ENCODE measurements around the gene BOLA1. TPM values are rescaled to one million over a fixed set of nuclear protein-coding genes. Genes with fewer than 3 reads are reported as not detected.
A peak's percentile ranks its signal among the peaks of the same experiment; 100 is the strongest.
"Not testable (repeated sequence)": the region's sequence is repeated elsewhere in the genome, so short reads cannot be mapped to it uniquely, and the experiment has no call there.

BOLA1 gene
- polyA plus RNA-seq, 6 donors from 2014 or later = 19.2 to 37.0 (median 28.0) TPM

GRCh38 chr1:149881876-149882275 is 17.5 kb upstream of the BOLA1 start:
- Mint-ChIP-seq H3K27me3 (no peaks in the 10 kb centered on the region), H3K4me1 (peaks cover 14 to 18% (median 16%) of the 10 kb centered on the region in 3 donors), H3K9me3 (no peaks in the 10 kb centered on the region), H3K27ac (no peak overlapping the region), H3K36me3 (no peaks in the 10 kb centered on the region), H3K4me3 (peak overlapping the region in 1 of 8 donors; percentile 19)
- DNase-seq (no peak), ATAC-seq (ENCODE audit: low read depth in 2 of 2) (no peak)

GRCh38 chr1:149883598-149884247 is 15.6 kb upstream of the BOLA1 start:
- peaks cover 10 to 18% (median 16%) of the 10 kb centered on the region in 3 donors for H3K4me1 Mint-ChIP-seq
- peak overlapping the region in 1 of 6 donors; percentile 34 for H3K27ac Mint-ChIP-seq
- no peaks in the 10 kb centered on the region for H3K27me3 Mint-ChIP-seq
- ATAC-seq (ENCODE audit: low read depth in 2 of 2) (no peak), DNase-seq (no peak)
- no peaks in the 10 kb centered on the region for H3K36me3 Mint-ChIP-seq
- no peaks in the 10 kb centered on the region for H3K9me3 Mint-ChIP-seq
- peak overlapping the region in 1 of 8 donors; percentile 26 for H3K4me3 Mint-ChIP-seq

GRCh38 chr1:149884433-149885338 is 14.7 kb upstream of the BOLA1 start:
- Mint-ChIP-seq H3K9me3 (peaks cover 0 to 1% (median 0%) of the 10 kb centered on the region in 7 donors), H3K27me3 (no peaks in the 10 kb centered on the region), H3K36me3 (no peaks in the 10 kb centered on the region), H3K27ac (no peak overlapping the region), H3K4me1 (peaks cover 7 to 19% (median 10%) of the 10 kb centered on the region in 3 donors), H3K4me3 (no peak overlapping the region)
- DNase-seq (peak; percentile 31), ATAC-seq (ENCODE audit: low read depth in 2 of 2) (no peak)

- H3K27ac Mint-ChIP-seq = no peak overlapping the region
- H3K9me3 Mint-ChIP-seq = peaks cover 0 to 3% (median 0%) of the 10 kb centered on the region in 7 donors
- ATAC-seq (ENCODE audit: low read depth in 2 of 2) (peak; percentile 3 to 8), DNase-seq (peak; percentile 66)
- no peaks in the 10 kb centered on the region for H3K27me3 Mint-ChIP-seq
- H3K4me1 Mint-ChIP-seq = peaks cover 6 to 19% (median 8%) of the 10 kb centered on the region in 3 donors
- no peaks in the 10 kb centered on the region for H3K36me3 Mint-ChIP-seq
- no peak overlapping the region for H3K4me3 Mint-ChIP-seq
Observed at GRCh38 chr1:149885339-149886120, 13.8 kb upstream of the BOLA1 start.

- H3K27me3 Mint-ChIP-seq; H3K9me3 Mint-ChIP-seq; H3K4me3 Mint-ChIP-seq; ATAC-seq (ENCODE audit: low read depth in 2 of 2); DNase-seq; H3K36me3 Mint-ChIP-seq; H3K27ac Mint-ChIP-seq: not testable (repeated sequence)
- H3K4me1 Mint-ChIP-seq = peaks cover 6 to 19% (median 8%) of the 10 kb centered on the region in 3 donors
Observed at GRCh38 chr1:149886121-149886395, 13.3 kb upstream of the BOLA1 start.

GRCh38 chr1:149886396-149887195 is 12.8 kb upstream of the BOLA1 start:
- H3K4me1 Mint-ChIP-seq = peaks cover 6 to 18% (median 8%) of the 10 kb centered on the region in 3 donors
- H3K27ac Mint-ChIP-seq = no peak overlapping the region
- no peak overlapping the region for H3K4me3 Mint-ChIP-seq
- H3K27me3 Mint-ChIP-seq = no peaks in the 10 kb centered on the region
- H3K36me3 Mint-ChIP-seq = no peaks in the 10 kb centered on the region
- ATAC-seq (ENCODE audit: low read depth in 2 of 2) (peak; percentile 66 to 67), DNase-seq (peak; percentile 92)
- H3K9me3 Mint-ChIP-seq = peaks cover 0 to 3% (median 0%) of the 10 kb centered on the region in 7 donors

GRCh38 chr1:149887196-149887455 is 12.2 kb upstream of the BOLA1 start:
- not testable (repeated sequence) for H3K36me3 Mint-ChIP-seq; DNase-seq; ATAC-seq (ENCODE audit: low read depth in 2 of 2); H3K27ac Mint-ChIP-seq; H3K9me3 Mint-ChIP-seq; H3K4me3 Mint-ChIP-seq; H3K27me3 Mint-ChIP-seq
- H3K4me1 Mint-ChIP-seq = peaks cover 4 to 13% (median 5%) of the 10 kb centered on the region in 3 donors

GRCh38 chr1:149887456-149888246 is 11.7 kb upstream of the BOLA1 start:
- H3K36me3 Mint-ChIP-seq = no peaks in the 10 kb centered on the region
- no peak overlapping the region for H3K27ac Mint-ChIP-seq
- no peaks in the 10 kb centered on the region for H3K27me3 Mint-ChIP-seq
- H3K4me3 Mint-ChIP-seq = no peak overlapping the region
- peaks cover 0 to 8% (median under 1%) of the 10 kb centered on the region in 3 donors for H3K4me1 Mint-ChIP-seq
- ATAC-seq (ENCODE audit: low read depth in 2 of 2) (peak; percentile 62 to 65), DNase-seq (peak; percentile 90)
- H3K9me3 Mint-ChIP-seq = peaks cover 0 to 3% (median 0%) of the 10 kb centered on the region in 7 donors

GRCh38 chr1:149888247-149888998 is 10.9 kb upstream of the BOLA1 start:
- peak; percentile 12 to 17 for ATAC-seq (ENCODE audit: low read depth in 2 of 2)
- H3K36me3 Mint-ChIP-seq = no peaks in the 10 kb centered on the region
- DNase-seq = no peak
- peaks cover 0 to 3% (median 0%) of the 10 kb centered on the region in 7 donors for H3K9me3 Mint-ChIP-seq
- H3K27ac Mint-ChIP-seq = no peak overlapping the region
- H3K27me3 Mint-ChIP-seq = no peaks in the 10 kb centered on the region
- no peak overlapping the region for H3K4me3 Mint-ChIP-seq
- H3K4me1 Mint-ChIP-seq = peaks cover 0 to 5% (median 0%) of the 10 kb centered on the region in 3 donors

GRCh38 chr1:149888999-149889289 is 10.4 kb upstream of the BOLA1 start:
- Mint-ChIP-seq H3K4me3 (no peak overlapping the region), H3K4me1 (peaks cover 0 to 1% (median 0%) of the 10 kb centered on the region in 3 donors), H3K9me3 (peaks cover 0 to 3% (median 0%) of the 10 kb centered on the region in 7 donors)

GRCh38 chr1:149896575-149896974 is 2.8 kb upstream of the BOLA1 start:
- ATAC-seq (ENCODE audit: low read depth in 2 of 2) (no peak), DNase-seq (no peak)
- Mint-ChIP-seq H3K27ac (peak overlapping the region in 1 of 6 donors; percentile 4), H3K4me1 (peaks cover 9 to 21% (median 19%) of the 10 kb centered on the region in 3 donors), H3K27me3 (peaks cover 0 to 4% (median 0%) of the 10 kb centered on the region in 3 donors), H3K36me3 (no peaks in the 10 kb centered on the region), H3K4me3 (peak overlapping the region in 1 of 8 donors; percentile 5), H3K9me3 (peaks cover 0 to 5% (median 2%) of the 10 kb centered on the region in 7 donors)

More at GRCh38 chr1:149888999-149889289, 10.4 kb upstream of the BOLA1 start:
- ATAC-seq (ENCODE audit: low read depth in 2 of 2) = no peak
- DNase-seq = no peak
- no peaks in the 10 kb centered on the region for H3K27me3 Mint-ChIP-seq
- no peaks in the 10 kb centered on the region for H3K36me3 Mint-ChIP-seq
- H3K27ac Mint-ChIP-seq = no peak overlapping the region
